Left kidney (tissue), 8 donors: ENCODE results near the gene EXOC2. TPM values are rescaled to one million over a fixed set of nuclear protein-coding genes. Genes with fewer than 3 reads are reported as not detected.

ENCODE experiments used
- DNase-seq: peaks from one replicate; pipeline ENCODE4 v3.0.0-alpha.2; 2013
- long read RNA-seq, 8 donors: transcript quantifications; one replicate each; lab custom pipeline, GENCODE V29; 2026
- polyA plus RNA-seq: library from polyadenylated mRNA; unstranded; fragments of 120-200 nt; gene quantifications from one replicate; pipeline ENCODE4 v1.2.1, GENCODE V29; 2013; ENCODE audit not compliant: insufficient read length

Gene EXOC2, protein sequence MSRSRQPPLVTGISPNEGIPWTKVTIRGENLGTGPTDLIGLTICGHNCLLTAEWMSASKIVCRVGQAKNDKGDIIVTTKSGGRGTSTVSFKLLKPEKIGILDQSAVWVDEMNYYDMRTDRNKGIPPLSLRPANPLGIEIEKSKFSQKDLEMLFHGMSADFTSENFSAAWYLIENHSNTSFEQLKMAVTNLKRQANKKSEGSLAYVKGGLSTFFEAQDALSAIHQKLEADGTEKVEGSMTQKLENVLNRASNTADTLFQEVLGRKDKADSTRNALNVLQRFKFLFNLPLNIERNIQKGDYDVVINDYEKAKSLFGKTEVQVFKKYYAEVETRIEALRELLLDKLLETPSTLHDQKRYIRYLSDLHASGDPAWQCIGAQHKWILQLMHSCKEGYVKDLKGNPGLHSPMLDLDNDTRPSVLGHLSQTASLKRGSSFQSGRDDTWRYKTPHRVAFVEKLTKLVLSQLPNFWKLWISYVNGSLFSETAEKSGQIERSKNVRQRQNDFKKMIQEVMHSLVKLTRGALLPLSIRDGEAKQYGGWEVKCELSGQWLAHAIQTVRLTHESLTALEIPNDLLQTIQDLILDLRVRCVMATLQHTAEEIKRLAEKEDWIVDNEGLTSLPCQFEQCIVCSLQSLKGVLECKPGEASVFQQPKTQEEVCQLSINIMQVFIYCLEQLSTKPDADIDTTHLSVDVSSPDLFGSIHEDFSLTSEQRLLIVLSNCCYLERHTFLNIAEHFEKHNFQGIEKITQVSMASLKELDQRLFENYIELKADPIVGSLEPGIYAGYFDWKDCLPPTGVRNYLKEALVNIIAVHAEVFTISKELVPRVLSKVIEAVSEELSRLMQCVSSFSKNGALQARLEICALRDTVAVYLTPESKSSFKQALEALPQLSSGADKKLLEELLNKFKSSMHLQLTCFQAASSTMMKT
- polyA plus RNA-seq = 24.5 TPM
- long read RNA-seq, donor 1, full-length matches to known transcripts = 3 of 3 reads
- long read RNA-seq, donor 1, partial matches to known transcripts = 0 of 3 reads
- long read RNA-seq, donor 1, other reads (novel, unspliced or antisense) = 0 of 3 reads
- long read RNA-seq, donor 2, full-length matches to known transcripts = 4 of 4 reads
- long read RNA-seq, donor 2, partial matches to known transcripts = 0 of 4 reads
- long read RNA-seq, donor 2, other reads (novel, unspliced or antisense) = 0 of 4 reads
- long read RNA-seq, donor 3, full-length matches to known transcripts = 3 of 3 reads
- long read RNA-seq, donor 3, partial matches to known transcripts = 0 of 3 reads
- long read RNA-seq, donor 3, other reads (novel, unspliced or antisense) = 0 of 3 reads
- long read RNA-seq, donor 4 = 0 reads
- long read RNA-seq, donor 5, full-length matches to known transcripts = 5 of 16 reads
- long read RNA-seq, donor 5, partial matches to known transcripts = 11 of 16 reads
- long read RNA-seq, donor 5, other reads (novel, unspliced or antisense) = 0 of 16 reads
- long read RNA-seq, donor 6, full-length matches to known transcripts = 1 of 1 reads
- long read RNA-seq, donor 6, partial matches to known transcripts = 0 of 1 reads
- long read RNA-seq, donor 6, other reads (novel, unspliced or antisense) = 0 of 1 reads
- long read RNA-seq, donor 7, full-length matches to known transcripts = 2 of 2 reads
- long read RNA-seq, donor 7, partial matches to known transcripts = 0 of 2 reads
- long read RNA-seq, donor 7, other reads (novel, unspliced or antisense) = 0 of 2 reads
- long read RNA-seq, donor 8, full-length matches to known transcripts = 1 of 7 reads
- long read RNA-seq, donor 8, partial matches to known transcripts = 6 of 7 reads
- long read RNA-seq, donor 8, other reads (novel, unspliced or antisense) = 0 of 7 reads

DNA sequence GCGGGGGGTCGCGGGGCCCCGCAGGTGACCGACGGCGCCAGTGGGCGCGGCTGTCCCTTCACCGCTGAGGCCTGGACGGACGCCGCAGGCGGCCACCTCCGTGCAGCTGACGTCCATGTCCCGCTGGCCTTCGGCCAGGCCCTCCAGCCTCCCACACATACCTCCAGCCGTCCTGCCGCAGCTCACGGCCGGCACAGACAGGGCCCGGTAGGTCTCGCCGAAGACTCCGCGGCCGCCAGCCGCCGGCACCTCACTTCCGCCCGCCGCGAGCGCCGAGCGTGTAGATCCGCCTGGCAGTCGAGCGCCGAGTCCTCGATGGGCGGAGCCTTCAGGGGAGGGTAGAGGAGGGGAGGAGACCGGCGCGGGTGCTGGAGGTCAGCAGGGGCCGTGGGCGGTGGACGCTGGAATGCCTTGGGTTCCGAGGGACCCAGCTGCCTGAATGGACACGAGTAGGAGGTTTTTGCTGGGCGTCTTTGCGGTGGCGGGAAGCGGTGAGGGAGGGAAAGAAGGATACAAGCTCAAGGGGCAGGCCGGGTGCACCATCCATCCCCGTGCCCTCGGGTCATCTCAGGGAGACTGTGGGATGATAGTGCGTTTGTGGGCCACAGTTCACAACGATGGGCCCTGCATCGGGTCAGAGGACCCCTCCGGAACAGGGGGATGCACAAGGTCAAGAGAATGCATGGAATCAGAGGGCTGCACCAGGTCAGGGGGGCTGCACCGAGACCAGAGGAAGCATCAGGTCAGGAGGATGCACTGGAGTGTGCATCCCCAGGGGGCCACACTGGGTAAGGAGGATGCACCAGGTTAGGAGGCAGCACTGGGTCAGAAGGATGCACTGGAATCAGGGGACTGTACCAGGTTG is at the start of gene EXOC2:
EXOC2 (minus strand) TSS at position 282 of the 865 bp plus-strand sequence. CDS start 55,321 bp downstream, outside the sequence.
- DNase-seq = peak; percentile 76

DNA sequence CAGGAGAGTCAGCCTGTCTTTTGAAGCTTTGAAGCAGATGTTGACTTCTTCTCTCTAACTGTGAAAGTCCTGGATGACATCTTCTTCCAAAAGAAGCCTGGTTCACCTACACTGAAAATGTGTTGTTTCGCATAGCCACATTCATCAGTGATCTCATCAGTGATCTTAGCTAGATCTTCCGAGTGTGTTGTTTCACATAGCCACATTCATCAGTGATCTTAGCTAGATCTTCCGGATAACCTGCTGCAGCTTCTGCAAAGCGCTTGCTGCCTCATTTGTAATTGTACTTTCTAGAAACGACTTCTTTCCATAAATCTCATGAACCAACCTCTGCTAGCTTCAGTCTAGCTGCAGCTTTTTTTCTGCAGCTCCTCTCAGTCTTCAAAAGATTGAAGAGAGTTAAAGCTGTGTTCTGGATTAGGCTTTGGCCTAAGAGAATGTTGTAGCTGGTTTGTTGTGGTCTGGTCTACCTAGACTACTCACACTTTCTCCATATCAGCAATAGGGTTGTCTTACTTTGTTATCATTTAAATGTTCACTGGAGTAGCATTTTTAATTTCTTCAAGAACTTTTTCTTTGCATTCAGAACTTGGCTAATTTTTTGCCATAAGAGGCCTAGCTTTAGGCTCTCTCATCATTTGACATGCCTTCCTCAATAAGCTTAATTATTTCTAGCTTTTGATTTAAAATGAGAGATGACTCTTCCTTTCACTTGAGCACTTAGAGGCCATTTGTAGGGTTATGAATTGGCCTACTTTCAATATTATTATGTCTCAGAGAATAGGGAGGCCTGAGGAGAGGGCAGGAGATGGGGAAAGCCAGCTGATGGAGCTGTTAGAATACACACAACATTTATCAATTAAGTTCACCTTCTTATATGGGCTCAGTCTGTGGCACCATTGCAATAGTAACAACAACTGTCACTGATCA is 48.7 kb upstream of the EXOC2 start:
- no peak for DNase-seq

DNA sequence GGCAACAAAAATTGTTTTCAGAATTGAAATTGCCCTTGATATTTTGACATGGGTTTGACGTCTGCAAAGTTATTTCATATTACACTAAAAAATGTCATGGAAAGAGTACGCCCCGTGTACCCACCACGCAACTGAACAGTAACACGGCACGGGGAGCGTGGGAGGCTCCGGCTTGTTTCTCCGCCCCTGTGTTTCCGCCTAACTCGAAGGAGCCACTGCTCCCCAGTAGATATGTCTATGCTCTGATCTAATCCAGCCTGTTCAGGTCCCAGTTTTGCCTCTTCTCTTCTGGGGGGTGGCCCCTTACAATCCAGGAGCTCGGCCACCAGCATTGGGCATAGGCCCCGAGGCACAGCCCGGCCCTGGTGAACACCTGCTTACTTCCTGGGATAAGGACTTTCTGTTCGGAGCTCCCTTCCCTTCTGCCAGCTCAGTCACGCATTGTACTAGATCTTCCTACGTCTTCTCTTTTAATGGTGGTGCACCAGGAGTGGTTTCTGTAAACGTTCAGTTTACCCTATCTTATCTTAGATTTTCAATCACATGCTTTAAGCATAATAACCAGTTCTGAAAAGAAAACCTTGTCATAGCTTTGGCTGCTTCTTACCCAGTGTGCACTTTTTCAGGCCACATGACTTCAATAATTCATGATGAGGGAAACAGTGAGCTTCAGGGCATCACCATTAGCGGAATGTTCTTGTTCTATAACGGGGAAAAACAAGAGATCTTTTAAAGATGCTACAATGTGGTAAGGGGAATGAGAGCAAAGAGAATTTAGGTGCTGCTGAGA is 43.9 kb upstream of the EXOC2 start:
- DNase-seq = no peak

DNA sequence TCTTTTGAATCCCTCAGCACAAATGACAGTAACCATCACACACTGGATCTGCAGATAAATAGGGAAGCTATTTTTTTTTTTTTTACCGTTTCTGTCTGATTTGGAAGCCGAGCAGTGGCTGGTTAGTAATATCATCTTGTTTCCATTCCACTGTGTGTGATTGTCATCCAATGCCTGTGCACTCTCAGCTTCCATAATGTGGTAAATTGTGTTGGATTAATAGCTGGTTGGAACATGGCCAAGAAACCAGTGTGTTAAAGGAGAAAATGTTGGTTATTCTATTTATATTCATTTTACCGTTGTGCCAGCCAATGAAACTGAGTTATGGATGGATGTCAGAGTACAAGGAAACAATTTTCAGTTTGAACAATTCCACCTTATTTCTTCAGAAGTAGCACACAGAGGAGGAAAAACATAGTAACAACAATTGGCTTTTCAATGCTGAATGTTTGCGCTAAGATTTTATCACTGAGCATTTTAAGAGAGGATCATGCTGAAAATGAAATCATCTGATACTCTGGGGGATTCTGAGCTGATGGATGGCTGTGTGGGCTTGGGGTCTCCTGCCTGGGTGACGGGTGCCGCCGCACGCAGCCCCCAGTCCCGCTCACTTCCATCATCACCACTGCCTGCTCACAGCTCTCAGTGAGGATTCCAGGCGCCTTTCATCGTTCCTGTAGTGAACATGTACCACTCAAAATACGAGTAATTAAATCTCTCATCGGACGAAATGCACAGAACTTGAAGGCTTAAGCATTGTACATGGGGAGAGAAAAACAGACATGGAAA is 40.7 kb upstream of the EXOC2 start:
- DNase-seq = no peak

DNA sequence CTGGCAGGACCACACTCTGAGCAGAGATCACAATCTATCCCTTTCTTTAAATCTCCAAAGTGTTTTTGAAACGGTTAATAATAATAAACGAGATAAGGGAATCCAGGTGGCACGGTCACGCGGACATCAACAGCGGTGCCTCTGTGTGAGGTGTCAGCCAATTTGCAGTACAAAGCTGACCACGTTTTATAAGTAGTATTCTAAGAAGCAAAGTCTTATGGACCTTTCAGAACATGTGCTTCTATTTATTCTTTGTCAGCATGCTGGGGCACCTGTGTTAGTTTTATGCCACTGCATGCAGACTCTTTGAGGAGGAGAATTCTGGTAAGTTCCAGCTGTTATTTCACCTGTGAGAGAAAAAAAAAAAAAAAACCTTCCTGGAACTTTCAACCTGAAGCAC is 39.0 kb upstream of the EXOC2 start:
- DNase-seq = no peak

DNA sequence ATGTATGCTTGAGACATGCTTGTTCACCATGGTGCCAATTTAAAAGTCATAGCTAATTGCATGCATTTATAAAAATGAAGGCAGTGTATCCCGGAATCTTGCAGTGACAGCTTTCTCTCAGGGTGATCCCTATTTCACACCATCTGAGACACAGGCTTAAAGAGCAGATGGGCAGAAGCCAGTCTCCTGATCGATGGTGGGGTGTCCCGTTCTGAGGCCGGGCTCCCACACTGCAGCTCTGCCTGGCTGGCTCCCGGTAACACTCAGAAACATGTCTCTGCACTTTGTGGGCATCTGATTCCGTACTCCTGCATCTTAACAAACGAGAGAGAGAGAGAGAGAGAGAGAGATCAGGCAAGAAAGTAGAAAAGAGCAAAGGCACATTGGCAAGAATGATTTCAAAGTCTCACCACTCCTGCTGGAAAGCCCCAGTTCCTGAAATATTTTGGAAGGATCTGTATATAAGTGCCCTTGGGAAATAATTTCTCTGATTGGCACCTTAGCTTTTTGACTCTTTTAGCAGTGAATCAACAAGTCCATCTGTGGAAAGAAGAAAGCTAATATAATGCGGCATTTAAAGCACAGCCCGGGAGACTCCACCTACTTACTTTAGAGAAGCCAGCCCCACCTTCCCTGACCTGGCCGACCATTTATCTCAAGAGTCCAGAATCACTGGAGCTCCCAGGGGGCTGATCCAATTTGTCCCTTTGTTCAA is 36.8 kb upstream of the EXOC2 start:
- no peak for DNase-seq

DNA sequence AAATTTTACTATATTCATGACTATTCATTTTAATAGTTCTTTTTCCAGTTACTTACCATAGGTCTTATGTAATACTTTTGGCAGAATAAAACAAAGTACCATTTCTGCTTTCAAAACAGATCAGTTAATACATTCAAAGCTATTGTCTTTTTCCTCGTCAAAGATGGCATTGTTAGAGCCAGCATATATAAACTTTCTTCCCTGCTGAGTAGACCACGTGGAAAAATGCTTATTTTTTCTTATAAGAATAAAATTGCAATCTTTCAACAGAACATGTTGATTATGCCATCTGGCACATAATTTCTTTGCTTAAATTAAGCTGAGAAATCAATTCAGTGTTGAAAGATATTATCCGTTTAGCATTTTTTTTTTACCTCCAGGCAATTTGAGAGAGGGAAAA is 34.9 kb upstream of the EXOC2 start:
- no peak for DNase-seq

DNA sequence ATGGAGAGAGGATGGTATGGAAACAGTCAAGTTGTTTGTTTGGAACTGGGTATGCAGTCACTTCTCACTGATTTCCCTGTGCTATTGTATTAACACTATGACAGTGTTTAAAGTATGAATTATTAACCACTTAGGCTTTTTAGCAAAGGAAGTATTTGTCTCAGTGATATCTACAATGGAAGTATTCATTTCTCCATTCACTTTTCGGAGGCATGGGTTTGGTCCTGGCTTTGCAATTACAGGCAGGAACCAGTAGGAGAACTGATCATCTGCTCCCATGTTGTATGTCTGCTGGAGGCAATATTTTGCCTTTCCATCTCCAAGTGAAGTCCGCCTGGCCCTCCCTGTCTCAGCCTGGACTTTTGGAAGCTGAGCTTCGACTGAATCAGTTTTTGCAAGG is 30.6 kb upstream of the EXOC2 start:
- DNase-seq = no peak

DNA sequence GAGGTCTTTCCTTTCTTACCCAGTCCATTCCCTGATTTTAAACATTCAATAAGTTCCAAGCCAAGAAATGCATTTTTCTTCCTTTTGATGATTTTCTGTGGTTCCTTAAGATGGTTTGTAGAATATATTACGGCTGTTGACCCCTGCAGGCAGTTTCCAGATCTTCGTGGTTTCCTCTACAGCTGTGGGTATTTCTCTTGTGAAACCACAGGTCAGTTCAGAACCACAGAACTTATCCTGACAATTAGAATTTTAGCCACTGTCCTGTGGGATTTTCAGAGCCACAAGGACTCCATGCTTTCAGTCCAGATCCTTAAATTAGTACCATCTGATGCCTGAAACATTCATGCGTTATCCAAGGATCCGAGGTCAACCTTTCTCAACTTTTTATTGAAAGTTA is 29.7 kb upstream of the EXOC2 start:
- no peak for DNase-seq

DNA sequence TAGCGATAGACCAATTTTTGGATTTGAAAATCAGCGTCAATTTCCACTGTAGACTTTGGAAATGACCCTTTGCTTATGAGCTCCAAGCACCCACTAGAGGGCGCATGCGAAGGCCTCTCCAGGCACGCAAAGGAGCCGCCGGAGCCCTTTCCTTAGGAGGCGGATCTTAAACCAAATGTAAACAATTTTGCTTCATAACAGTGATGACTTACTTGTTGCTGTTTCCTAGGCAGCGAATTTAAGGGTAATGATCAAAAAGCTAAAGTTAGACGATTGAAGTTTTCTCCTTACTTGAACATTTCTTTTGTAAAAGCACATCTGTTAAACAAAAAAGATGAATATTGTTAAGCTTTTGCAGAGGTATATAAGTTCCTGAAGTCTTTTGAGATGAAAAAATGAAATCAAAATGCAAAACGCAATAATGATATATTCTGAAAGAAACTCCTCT is 29.2 kb upstream of the EXOC2 start:
- peak; percentile 67 for DNase-seq

DNA sequence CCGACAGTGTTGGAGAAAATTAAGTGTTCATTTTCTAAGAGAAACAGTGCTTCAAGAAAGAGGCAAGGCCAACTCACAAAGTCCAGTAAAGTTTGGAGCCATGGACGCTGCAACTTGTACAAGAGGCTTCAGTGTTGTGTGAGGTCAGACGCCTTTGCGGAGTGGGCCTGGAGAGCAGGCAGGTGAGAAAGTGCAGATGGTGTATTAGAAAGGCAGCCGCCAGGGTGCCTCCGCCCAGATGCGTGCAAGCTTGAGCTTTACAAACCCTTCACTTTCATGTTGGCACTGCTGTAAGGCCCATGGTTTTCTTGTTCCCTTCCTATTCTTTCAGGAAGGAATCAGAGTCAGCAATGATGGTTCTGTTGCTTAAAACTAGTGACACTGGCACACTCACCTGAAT is 25.4 kb upstream of the EXOC2 start:
- no peak for DNase-seq

DNA sequence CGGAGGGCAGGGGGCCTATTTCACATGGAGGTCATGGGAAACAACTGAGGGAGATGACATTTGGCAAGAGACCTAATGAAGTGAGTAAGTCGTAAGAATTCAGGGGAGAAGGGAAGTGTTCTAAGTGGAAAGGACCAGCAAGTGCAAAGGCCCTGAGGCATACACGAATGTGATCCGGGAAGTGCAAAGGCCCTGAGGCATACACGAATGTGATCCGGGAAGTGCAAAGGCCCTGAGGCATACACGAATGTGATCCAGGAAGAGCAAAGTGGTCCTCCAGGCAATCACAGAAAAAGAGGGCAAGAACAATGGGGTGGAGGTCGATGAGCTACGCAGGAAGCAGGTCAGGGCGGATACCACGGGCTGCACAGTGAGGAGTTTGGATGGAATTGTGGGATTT is 24.2 kb upstream of the EXOC2 start:
- DNase-seq = no peak

DNA sequence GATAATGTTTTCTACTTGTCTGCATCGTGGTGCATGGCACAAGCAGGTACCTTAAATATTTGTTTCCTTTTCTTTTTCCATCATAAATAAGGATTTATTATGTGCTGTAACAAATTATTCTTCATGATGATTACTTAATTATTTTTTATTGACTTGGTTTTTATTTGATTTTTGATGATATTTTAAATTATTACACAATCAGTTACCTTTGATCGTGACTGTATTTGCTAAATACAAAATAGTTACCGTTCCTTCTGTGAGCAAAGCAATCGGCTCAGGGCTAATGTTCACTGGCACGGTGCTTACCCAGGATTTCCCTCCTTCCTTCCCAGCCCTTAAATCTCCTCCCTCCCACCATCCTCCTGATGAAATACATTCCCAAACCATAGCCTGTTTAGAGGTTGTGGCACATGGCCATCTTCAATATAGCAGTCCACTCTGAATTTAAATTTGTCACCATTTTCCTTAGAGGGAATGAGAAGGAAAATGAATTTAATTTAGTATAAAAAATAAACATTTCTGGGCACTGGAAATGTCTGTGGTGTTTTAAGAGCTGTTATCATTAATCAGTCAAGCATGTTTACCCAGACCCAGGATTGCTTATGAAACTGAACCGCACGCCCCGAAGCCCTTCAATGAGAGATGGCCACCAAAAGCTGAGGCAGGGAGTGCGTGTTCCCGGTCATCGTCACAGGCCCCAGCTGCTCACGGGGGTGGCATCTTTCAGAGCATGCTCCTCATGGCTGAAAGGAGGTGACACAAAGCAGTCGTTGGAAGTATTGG is 23.0 kb upstream of the EXOC2 start:
- DNase-seq = no peak

DNA sequence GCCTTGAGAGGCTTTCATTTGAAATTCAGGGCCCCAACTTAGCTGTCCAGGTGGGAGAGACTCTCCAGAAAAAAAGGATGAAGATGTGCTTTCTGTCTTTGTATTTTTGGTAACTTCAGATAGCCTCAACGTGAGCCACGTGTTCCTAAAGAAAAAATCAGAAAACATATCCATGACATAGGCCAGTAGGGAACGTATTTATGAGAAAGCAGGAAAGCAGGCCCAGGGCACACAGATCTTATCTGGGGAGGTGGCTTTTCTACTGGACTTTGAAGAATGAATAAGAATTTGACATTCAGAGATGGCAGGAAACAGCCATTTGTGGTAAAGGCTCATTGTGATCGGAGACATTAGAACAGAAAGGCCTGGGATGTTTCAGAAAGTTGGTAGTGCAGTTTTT is 21.2 kb upstream of the EXOC2 start:
- DNase-seq = no peak

DNA sequence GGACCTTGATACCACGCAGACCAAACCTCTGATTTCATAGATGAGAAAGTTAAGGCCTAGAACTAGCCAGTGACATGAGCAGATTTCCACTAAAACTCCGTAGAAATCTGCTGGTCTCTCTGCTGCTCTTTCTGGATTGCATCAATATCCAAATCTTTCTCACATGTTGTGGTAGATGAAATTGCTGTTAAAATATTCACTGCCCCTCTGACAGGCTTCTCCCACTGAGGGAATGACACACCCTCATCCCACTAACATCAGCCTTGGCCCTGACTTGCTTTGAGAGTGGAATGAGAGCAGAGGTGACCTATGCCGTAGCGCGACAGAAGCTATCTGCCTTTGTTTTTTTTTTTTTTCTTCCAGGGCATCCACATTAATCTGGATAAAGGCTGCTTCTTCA is 20.4 kb upstream of the EXOC2 start:
- DNase-seq = no peak

DNA sequence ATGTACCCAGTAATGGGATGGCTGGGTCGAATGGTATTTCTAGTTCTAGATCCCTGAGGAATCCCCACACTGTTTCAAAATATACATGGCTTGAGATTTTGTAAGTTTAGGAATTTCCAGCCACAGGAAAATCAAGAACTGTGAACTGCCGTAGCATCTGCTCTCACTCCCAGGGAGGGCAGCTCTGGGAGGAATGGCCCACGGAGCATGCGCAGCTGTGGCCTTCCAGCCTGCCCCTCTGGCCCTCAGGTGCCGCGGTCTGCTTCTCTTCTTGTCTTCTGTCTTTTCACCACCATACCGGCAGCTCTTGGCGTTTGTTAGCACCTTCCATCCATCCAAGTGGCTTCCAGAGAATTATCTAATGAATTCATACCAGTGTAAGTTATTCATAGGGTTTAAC is 19.9 kb upstream of the EXOC2 start:
- no peak for DNase-seq
